GM19463 (cell line): ENCODE measurements around the gene TRPC4AP.
"Not testable (repeated sequence)": the region's sequence is repeated elsewhere in the genome, so short reads cannot be mapped to it uniquely, and the experiment has no call there.

ENCODE experiments used
- ATAC-seq: cut with Tn5 transposase; IDR thresholded peaks from one replicate; pipeline ENCODE4 v1.9.1; 2021; ENCODE audit warnings: mild to moderate bottlenecking, moderate library complexity; ENCODE audit not compliant: unreplicated experiment

Gene TRPC4AP

DNA sequence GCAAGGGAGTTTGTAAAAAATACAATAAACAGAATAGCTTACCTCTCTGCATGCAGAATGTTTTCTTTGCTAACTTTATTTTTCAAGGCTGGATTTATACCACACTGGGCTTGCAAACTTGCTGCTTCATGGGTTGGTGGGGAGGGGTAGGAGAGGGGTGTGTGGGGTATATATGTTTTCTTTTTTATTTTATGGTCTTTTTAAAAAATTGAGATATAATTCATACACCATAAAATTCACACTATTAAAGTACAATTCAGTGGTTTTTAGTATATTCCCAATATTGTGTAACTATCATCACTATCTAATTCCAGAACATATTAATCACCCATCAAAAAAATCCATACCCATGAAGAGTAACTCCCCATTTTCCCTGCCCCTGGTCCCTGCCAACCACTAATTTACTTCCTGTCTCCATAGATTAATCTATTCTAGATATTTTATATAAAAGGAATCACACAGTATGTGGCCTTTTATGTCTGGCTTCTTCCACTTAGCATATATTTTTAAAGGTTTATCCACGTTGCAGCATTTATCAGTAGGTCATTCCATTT, 14.3 kb upstream of the TRPC4AP start:
- ATAC-seq = no peak

DNA sequence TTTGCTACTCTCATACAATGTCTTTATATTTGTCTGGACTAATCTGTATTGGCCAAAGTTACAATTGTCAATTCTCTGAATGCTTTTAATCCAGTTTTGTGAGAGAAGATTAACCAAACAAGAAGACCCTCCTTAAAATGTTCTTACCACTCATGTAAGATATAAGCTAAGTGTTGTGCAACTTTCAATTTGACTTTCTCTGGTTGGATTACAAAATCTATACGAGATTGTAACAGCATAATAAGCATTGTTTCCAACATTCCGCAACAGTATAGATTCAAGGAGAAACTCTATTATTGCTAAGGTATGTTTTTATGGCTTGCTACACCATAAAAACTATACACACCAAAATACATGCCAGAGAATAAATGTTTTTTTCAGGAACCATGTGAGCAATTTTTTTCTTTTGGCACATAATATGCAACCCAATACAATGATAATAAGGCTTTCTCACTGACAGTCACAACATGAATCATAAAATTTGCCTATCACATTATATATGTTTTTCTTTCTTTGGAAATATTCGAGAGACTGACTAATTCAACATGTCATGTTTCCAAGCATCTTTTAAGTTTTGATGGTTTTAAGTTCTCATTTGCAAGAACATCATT, 12.2 kb upstream of the TRPC4AP start:
- ATAC-seq = no peak

DNA sequence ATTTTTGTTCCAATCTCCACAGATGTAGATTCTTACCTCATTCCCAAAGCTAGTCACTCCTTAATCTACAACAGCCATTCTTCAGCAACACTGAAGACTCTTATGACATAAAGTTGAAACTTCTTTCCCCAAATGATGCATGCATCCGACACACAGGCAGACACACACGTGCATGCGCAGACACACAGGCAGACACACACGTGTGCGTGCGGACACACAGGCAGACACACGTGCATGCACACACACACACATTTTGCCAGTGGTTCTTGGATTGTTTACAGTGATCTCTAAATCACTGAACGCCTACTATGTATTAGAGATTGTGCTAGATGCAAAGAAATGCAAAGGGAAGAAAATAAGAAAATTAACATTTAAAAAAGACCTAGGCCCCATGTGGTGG, 9.0 kb upstream of the TRPC4AP start:
- ATAC-seq = no peak

DNA sequence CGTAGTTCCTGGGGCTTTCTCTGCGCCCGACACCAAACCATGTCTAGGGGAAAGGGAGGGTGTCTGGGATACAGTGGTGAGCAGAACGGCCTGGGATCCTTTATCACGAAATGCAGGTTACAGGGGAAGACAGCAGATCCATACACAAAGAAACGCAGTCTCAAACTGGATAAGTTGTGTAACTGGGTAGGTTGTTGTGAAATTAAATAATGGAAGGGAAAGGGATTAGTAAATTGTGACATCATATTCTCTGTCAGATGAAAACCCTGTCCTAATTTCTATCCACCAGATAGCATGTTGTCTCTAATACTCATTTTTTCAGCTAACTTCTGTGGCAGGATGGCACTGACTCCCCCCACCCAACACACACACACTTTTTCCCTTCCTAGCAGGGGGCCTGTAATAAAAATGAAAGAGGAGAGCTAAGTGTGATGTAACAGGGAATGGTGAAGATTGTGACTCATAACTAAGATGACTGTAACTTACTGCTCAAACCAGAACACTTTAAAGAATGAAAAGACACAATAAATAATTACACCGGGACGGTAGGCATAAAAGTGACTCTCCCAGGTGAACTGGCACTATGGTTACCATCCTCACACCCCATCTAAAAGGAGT, 769 bp upstream of the TRPC4AP start:
- no peak for ATAC-seq

DNA sequence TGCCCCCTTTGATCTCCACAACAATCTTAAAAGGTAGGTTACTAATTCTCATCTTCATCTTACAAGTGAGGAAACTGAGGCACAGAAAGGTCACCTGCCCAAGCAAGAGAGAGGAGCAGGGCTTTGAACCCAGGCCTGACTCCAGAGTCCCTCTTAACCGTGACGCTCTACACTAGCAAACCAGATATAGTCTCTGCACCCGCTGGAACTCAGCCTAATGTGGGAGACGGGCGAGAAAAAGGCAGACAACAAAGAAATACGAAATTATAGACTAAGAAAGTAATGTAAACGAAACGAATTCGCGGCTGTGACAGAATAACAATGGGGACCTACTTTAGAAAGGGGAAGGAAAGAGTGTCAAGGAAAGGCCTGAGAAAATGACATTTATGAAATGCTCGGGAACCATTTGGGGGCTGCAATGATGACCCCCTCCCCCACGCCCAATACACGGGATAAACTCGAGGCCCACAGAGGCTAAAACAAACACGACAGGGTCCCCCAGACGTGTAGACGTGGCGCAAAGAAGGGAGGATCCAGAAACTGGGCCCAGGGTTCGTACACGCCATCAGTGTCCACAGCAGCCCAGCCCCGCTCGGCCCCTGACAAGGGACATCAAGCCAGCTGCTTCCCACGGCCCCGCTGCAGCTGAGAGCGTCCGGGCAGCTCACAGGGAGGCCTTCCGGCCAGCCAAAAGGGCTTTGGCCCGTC, 637 bp downstream of the TRPC4AP start:
- peak; percentile 16 for ATAC-seq

DNA sequence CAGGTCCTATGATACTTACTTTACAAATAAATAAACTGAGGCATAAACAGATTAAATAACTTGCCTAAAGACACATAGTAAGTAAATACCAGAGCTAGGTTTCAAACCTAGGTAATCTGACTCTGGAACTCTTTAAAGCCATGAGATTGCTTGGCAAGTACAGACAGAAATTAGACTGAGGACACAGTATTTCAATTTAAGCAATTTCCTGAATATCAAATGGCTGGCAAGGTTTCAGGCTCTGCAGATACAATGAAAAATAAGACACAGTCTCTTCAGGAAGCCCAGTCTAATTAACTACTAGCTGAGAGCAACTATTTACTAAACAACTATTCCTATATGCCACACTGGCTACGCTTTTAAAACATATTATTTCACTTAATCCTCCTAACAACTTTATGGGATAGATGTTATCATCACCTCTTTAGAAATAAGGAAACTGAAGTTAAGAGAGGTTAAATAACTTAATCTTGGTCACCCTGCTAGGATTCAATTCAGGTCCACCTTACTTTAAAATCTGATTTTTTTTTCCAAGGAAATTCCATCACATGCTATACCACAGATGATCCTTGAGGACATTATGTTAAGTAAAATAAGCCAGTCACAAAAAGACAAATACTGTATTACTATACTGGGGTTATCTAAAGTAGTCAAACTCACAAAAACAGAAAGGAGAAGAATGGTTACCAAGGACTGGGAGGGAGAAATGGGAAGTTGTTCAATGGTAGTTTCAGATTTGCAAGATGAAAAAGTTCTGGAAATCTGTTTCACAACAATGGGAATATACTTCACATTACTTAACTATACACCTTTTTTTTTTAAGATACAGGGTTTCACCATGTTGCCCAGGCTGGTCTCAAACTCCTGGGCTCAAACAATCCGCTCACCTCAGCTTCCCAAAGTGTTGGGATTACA, 4.1 kb downstream of the TRPC4AP start:
- ATAC-seq = no peak

DNA sequence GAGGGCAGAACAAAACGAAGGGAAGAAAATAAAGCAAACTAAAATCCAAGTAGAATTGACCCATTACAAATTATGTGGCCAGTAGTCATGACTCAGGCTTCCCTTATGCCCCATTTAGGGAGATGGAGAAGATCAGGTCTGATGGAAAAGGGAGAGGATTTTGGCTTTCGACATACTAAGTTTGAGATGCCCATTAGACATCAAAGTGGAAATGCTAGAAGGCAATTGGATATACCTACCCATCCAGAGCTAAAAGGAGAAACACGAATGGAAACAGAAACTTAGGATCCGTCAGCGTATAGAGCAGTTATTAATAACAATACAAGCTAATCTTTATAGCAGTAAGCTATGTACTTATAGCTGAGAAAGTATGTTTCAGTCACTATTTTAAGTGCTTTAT, 4.8 kb downstream of the TRPC4AP start:
- no peak for ATAC-seq

DNA sequence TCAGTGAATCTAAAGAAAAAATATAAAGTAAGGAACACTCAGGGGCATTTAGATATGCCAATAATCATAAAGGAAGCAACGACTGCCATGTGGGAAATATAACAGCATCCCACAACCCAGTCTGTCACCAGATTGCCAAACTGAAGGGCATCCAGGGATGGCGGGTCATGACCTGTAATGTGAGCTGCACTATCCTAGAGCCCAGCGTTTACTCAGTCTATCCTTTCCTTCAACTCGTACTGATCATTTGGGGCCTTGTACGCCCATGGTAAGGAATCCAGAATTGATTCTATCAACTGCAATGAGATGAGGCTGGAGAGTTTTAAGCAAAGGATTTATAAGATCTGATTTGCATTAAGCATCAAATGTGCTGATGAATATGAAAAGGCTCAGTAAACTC, 5.3 kb downstream of the TRPC4AP start:
- ATAC-seq = no peak

DNA sequence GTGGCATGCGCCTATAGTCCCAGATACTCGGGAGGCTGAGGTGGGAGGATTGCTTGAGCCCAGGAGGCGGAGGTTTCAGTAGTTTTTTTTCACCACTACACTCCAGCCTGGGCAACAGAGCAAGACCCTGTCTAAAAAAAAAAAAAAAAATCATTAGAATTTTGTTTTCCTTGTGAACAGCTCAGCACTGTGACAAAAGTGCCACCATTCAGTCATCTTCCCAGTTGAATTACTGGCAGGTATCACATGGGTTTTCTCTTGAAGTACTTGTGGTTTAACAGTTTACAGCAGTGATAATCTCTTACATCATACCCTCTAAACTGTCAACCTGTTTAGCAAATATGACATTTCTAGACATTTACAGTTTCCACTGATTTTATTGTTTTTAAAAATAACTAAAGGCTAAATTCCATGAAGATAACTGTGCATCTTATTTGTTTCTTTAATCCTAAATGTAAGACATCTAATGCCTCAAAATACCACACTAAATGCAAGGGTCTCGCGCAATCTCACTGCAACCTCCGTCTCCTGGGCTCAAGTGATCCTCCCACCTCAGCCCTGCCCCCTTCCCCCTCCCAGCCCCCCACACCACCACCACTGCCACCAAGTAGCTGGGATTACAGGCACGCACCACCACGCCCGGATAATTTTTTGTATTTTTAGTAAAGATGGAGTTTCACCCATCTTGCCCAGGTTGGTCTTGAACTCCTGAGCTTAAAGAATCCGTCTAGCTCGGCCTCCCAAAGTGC, 7.0 kb downstream of the TRPC4AP start:
- ATAC-seq = no peak

DNA sequence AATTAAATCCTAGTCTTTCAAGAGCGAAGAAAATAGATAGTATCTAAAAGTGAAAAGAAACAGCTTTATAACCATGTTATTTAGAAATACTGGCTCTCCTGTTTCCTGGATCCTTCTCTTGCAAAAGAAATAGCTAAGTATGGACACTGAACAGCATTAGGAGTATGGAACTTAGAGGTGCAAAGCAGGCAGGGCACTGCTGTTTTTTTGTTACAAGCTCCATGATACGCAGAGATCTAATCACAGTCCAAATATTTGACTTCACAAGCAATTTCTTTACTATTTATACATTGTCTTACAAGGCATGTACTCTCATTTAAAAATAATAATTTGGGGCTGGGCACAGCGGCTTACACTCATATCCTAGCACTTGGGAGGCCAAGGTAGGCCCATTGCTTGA, 7.6 kb downstream of the TRPC4AP start:
- ATAC-seq = no peak

DNA sequence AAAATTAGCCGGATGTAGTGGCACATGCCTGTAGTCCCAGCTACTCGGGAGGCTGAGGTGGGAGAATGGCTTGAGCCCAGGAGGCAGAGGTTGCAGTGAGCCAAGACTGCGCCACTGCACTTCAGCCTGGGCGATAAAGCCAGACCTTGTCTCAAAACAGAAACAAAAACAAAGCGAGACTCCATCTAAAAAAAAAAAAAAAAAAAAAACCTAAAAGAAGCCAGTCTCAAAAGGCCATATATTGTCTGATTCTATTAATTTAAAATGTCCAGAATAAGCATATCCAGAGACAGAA, 12.3 kb downstream of the TRPC4AP start:
- not testable (repeated sequence) for ATAC-seq

DNA sequence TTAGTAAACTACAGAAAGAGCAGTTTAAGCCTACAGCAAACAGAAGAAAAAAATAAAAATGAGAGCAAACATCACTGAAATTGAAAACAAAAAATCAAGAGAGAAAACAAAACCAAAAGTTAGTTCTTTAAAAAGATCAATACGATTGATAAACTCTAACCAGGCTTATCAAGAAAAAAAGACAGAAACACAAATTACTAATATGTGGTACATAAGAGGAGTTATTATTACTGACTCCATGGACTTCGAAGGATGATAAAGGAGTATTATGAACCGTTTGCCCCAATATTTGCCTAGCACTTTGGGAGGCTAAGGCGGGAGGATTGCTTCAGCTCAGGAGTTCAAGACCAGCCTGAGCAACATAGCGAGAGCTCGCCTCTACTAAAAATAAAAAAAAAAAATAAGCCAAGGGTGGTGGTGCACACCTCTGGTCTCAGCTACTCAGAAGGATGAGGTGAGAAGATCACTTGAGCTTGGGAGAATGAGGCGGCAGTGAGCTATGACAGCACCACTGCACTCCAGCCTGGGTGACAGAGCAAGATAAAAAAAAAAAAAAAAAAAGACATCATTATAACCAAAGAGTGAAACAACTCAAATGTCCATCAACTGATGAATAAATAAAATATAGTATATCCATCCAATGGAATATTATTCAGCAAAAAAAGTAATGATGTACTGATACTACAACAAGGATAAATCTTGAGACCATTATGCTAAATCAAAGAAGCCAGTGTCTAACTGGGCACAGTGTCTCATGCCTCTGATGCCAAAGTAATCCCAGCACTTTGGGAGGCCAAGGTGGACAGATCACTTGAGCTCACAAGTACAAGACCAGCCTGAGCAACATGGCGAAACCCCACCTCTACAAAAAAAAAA, 12.9 kb downstream of the TRPC4AP start:
- no peak for ATAC-seq

DNA sequence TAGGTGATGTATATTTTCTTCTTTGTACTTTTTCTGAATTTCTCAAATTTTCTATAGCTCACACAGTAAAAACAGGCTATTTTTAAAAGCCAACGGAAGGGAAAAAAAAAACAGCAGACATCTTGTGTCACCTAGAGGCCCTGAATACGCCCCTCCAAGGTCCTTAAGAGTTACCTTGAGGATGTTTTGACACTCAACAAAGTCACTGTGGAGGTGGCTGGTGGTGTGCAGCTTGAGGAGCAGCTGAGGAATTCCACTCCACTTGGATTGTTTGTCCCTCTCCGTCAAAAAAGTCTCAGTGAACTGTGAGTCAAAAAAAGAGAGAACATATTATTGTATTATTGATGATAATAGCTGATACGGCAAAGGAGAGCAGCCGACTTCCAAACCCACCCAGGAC, 14.7 kb downstream of the TRPC4AP start:
- ATAC-seq = no peak

DNA sequence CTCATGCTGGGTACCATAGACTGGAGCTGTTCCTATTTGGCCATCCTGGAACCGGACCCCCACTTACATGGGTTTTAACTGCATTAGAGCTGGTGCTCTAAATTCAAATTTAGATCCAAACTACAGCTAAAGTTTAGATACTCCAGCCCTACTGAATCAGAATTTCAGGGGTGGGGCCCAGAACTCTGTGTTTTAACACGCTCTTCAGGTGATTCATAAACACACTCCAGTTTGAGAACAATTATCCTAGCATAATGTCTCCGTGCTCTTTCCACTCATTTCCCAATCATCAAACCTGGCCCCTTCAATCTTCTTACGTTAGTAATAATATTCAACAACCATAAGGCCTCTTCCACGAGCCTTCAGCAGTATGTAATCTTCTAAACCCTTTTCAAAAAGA, 15.3 kb downstream of the TRPC4AP start:
- ATAC-seq = no peak

DNA sequence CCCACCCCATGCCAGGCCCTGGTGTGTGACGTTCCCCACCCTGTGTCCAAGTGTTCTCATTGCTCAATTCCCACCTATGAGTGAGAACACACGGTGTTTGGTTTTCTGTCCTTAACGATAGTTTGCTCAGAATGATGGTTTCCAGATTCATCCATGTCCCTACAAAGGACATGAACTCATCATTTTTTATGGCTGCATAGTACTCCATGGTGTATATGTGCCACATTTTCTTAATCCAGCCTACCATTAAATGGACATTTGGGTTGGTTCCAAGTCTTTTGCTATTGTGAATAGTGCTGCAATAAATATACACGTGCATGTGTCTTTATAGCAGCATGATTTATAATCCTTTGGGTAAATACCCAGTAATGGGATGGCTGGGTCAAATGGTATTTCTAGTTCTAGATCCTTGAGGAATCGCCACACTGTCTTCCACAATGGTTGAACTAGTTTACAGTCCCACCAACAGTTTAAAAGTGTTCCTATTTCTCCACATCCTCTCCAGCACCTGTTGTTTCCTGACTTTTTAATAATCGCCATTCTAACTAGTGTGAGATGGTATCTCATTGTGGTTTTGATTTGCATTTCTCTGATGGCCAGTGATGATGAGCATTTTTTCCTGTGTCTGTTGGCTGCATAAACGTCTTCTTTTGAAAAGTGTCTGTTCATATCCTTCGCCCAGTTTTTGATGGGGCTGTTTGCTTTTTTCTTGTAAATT, 21.0 kb downstream of the TRPC4AP start:
- not testable (repeated sequence) for ATAC-seq

DNA sequence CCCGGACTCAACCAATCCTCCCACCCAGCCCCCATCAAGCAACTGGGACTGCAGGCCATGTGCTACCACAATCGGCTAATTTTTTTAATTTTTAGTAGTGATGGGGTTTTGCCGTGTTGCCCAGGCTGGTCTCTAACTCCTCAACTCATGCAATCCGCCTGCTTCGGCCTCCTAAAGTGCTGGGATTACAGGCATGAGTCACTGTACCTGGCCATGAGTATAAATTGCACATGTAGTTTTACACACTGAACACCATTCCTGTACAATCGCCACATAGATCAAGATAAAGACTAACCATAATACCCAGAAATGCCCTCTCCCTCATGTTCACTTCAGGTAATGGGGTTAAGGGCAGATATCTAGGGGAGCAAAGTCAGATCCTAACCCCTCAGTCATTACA, 26.4 kb downstream of the TRPC4AP start:
- no peak for ATAC-seq

DNA sequence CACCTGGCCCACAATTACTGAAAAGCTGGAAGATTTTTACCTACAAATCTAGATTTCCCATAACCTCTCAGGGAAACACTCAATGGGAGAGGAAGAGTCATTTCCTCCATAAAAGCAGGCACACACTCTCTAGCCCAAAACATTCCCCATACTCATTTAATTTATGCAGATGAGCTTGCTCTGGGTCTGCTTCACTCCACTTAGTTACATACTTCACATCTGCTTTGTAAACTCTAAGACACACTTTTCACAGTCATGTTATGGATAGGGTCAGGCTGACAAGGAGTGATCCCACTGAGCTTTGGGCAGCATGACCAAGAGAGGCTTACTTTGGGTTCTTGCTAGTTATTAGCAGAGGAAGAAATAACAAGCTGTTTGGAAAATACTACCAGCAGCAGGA, 27.4 kb downstream of the TRPC4AP start:
- no peak for ATAC-seq

DNA sequence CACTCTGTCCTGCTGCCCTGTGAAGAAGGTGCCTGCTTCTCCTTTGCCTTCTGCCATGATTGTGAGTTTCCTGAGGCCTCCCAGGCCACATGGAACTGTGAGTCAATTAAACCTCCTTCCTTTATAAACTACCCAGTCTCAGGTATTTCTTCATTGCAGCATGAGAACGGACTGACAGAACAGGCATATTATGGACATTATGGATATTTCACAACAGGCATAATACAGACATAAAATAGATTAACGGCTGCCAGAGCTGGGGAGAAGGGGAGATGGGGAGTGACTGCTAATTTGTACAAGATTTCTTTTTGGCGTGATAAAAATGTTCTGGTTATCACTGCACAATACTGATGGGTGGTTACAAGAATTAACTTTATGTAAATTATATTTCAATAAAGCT, 29.4 kb downstream of the TRPC4AP start:
- ATAC-seq = no peak

DNA sequence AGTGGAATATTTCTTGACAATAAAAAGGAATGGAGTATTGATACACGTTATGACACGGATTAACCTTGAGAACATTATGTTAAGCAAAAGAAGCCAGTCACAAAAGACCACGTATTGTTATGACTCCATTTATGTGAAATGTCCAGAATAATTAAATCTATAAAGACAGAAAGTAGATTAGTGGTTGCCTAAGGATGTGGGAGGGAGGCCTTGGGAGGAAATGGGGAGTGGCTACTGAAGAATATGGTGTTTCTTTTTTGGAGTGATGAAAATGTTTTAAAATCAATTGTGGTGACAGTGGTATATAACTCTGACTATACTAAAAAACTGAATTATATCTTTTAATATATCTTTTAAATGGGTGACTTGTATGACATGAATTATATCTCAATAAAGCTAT, 30.1 kb downstream of the TRPC4AP start:
- ATAC-seq = no peak
